ENCODE measurements around the gene CCR8.
A peak's percentile ranks its signal among the peaks of the same experiment; 100 is the strongest.

The CCR8 gene, protein sequence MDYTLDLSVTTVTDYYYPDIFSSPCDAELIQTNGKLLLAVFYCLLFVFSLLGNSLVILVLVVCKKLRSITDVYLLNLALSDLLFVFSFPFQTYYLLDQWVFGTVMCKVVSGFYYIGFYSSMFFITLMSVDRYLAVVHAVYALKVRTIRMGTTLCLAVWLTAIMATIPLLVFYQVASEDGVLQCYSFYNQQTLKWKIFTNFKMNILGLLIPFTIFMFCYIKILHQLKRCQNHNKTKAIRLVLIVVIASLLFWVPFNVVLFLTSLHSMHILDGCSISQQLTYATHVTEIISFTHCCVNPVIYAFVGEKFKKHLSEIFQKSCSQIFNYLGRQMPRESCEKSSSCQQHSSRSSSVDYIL

DNA sequence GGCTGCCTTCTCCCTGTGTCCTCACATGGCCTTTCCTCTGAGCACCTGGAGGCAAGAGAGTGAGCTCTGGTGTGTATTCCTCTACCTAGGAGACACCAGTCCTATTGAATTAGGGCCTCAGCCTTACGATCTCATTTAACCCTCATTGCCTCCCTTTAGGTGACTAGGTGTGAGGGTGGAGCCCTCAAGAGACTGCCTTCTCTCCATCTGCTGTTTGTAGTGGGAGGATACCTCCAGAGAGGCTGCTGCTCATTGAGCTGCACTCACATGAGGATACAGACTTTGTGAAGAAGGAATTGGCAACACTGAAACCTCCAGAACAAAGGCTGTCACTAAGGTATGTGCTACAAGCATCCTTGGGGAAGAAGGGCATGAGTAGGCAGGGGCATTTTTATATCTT, at the start of gene CCR8:
CCR8 (plus strand) TSS at position 217 of the 400 bp plus-strand sequence. CDS start 2,623 bp downstream, outside the sequence.
- no peak for DNase-seq

DNA sequence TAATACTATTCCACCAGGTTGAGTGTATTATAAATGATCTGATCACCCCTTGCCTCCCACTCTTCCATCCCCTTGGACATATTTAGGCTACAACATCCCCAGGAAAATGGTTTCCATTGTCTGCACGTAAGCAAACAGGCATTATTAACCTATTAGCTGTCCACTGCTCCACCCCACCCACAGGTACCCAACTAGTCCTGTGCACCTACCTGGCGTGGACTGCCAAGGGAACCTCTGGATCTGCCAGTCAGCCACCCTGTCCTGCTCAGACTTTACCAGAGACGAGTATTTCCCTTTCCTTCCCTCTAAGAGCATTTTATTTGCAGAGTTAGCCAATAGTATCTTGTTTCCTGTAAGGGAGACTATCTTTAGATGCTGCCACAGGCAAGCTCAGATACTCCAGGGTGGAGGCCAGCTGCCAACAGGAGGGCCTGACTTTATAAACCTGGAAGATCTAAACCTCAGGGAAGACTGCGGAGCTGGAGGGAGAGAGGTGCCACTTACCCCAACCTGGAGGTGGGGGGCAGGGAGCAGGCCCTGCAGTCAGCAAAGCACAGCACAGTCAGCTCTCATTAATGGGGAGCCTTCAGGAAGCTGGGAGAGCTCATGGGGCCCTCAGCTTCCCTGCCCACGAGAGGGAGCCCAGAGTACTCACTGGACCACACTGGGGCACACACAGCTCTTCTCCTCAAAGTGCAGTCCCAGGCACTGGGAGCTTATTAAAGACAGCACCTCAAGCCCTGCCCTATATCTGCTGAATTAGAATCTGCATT, 49.6 kb upstream of the CCR8 start, which contains the start of gene CX3CR1:
CX3CR1 (minus strand) TSS at position 292 of the 773 bp plus-strand sequence. CDS start 13,527 bp downstream, outside the sequence.
- DNase-seq: no peak

DNA sequence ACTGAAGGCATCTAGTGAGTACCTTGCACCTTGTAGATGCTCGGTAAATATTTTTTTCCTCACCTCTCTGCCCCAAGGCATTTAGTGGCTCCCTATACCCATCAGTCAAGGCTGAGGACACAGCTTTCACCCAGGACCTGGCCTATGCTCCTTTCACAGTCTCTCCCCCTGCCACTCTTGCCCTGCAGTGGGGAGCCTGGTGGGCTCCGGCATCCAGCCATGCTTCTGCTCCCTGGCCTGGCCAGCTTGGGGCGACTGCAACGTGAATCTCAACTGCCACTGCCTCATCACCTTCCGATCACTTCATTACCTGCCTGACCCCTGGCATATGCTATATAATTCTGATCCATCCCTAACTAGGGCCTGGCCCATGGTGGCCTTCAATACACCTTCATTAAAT, 48.9 kb upstream of the CCR8 start:
- no peak for DNase-seq

DNA sequence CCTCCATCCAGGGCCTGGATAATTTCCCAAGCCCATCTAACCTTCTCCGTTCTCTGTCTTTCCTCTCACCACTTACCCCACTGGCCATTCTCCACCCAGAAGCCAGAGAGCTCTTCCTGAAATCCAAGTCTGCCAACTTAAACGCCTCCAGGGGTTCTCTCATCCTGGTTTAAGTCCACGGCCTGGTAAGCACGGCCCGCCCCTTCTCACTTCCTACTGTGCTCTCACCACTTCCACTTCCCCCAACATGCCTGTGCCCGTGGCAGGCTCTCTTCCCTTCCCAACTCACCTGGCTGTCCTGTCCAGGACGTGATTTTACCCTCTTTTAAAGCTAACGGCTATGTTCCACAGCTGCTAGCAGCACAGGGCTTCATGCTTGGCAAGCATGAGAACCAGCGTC, 48.0 kb upstream of the CCR8 start:
- no peak for DNase-seq

DNA sequence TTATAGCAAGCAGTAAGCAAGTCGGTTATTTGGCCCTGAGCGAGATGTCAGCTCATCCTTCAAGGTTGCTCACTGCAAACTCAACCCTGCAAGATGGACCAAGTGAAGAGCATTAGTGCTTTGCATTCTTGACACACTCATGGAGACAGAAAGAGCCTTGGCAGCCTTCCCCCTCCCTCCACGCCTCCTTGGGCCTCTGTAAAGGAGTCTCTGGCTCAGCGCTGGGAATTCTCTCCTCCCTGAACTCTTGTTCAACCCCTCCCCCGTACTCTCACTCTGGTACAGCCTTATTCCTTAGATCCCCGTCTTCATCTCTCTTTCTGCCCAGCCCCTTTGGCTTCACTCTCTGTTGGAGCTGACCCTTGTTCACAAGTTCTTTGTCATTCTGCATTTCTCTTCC, 47.5 kb upstream of the CCR8 start:
- no peak for DNase-seq

DNA sequence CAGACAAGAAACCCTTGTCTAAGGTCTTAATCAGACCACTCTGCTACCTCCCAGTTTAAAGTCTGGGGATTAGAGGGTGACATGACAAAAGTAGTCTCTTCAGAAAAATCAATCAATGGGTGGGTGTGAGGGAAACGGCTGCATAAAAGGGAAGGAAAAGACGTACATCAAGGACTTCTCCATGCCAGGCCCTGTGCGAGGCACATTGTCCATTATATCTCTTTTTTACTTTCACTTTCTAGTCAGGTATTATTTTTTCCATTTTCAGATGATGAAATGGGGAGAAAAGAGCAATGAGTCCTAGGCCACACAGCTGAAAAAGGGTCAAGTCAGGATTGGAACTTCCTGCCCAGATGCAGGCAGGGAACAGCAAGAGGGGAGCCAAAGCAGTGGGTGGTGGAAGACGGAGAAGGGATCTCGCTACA, 45.0 kb upstream of the CCR8 start:
- no peak for DNase-seq

DNA sequence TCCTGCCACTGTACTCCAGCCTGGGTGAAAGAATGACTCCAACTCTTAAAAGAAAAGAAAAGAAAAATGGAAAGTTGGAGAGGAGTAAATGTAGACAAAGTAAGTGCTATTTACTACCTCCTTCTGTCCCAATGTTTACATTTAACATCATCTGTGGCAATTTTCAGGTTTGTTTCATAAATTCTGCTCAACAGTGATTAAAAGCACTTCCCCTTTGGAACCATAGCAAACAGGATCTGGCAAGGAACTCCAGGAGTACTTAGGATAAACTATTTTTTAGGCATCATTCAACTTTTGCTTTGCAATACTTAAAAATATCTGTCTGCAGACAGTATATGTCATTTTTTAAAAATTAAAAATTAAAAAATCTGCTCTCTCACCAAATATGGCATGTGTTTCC, 44.2 kb upstream of the CCR8 start:
- DNase-seq: no peak

DNA sequence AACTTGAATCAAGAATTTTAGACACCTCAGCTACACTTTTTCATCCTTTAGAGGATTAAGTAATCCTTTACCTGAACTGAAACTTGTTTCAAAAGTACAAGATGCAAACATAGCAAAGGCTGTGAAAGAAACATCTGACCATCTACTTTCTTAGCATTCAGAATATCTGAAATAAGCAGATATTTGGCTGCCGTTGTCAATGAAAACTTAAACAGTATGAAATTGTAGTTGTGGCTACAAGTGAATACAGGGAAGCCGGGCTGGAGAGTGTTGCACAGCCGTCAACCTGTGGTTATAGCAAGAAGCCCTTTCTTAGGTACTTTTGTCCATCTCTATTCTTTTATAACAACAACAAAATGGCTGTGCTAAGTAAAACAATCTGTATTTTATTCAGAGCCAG, 42.7 kb upstream of the CCR8 start:
- no peak for DNase-seq

DNA sequence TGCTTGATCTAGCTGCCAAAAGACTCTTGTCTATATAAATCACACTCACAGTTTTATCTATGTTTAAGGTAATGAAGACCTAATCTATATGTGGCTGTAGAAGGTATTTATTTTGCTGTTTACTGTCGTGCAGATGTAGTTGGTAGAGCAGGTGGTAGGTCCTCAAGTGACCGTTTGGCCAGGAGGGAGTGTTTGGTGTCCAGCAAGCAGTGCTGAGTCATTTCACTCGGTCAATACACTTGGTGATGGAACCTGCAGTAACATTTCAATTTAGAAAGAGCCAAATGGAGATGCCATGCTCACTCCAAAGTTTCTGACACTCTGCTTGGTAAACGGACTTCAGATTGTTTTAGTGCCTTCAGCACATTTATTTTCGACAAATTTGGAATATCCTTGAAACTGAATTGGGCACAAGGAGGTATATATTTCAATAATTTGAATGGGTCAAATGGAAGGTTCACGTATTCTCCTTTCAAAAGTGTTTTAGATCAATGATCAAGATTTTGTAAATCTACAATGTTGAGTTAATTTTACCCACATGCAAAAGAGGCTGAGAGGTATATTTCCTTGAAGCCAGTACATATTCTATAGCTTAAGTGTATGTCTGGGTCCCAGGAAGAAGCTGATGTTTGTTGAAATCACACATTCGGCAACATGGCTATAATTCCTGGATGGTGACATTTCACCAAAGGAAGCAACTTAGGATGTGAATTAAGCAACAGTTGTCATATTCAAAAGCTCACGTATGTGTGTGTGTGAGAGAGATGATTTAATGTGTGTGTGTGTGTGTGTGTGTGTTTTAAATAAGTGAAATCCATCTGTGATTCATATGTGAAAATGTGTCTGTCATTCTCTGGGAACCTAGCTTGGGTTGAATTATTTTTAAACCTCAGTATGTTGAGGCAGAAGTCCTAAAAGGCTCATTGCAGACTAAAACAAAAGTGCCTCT, 42.0 kb upstream of the CCR8 start:
- DNase-seq: no peak

DNA sequence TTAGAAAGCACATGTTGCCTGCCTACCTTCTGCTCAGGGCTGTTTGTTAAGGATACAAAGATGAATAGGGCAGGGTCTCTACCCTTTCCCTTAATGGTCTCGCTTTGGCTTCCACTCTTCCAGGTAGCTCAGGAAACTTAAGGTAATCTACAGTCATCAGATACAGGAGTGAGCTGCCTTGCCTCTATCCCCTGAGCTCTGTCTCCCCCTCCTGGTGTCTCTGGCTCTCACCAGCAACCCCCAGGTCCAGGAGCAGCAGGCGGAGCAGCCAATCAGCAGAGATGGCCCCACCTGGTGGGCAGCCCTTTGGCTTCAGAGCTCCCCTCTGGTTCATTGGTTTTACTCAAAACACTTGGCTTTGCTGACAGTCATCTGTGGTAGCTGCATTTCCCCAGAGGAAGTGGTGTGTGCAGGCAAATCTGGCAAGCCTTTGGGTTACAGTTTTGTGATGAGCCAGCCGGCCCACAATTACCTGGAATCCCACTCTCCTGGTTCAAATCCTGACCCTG, 41.2 kb upstream of the CCR8 start:
- no peak for DNase-seq

DNA sequence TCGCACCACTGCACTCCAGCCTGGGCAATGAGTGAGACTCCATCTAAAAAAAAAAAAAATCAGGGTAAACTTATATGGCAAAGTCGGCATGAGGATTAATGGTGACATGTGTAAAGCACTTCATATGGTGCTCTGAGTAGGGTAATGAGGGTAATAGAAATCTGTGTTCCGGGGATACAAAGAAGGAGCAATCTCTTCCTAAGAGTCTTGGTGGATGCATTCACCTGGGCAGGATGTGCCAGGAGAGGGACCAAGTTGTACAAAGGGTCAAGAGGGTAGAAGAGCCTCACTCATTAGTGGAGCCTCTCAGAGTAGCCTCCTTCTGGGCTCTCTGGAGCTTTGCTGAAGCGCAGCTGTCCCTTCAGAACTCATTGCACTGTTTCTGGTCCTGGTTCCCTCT, 40.4 kb upstream of the CCR8 start:
- no peak for DNase-seq

DNA sequence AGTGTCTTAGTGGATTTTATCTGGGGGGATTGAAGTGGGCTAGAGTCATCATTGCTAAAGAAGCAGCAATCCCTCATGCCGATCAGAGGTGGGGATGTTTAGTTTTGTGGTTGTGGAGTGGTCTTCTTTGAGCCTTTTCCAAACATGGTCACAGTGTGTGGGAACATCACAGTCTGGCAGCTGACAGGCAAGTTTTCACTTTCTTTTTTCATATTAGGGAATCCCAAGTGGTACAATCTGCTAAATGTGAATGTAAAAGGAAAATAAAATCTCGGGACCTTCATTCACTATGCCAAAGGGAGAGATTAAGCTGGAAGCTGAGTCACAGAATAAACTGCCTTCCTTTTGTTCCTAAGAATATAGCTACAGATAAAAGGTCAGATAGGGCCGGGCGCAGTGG, 39.3 kb upstream of the CCR8 start:
- DNase-seq: no peak

DNA sequence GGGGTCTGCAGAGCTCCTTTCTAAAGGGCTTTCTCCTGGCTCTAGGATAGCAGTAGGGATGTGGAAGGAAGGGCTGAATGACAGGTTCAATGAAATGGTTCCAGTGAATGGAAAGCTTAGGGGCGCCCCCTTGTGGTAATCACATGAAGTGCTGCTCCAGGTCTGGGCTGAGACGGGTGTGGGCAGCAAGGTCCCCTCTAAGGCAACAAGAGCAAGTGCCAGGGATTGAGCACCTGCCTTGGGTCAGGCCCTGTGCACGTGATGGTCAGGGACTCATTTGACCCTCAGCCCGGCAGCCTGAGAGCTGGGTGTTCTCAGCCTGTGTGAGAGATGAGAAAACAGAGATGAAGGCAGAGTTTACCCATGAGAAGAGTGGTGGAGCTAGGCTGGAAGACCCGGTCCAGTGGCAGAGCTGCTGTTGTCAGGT, 37.6 kb upstream of the CCR8 start:
- peak; percentile 20 for DNase-seq

DNA sequence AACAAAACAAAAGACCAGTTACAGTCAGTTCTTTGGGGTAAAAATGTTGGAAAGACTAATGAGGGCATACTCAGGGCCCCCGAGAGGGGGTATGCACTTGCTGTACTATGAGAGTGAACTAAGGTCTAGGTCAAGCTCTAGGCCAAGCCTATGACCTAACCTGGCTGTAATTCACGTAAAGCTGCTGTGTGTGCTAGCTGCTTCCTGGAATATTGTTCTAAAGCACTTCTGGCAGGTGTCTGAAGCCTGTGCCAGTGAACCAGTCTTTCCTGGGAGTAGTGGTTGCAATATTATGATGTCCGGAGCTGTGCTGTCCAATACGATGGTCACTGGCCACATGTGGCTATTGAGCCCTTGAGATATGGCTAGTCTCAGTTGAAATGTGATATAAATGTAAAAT, 36.5 kb upstream of the CCR8 start:
- DNase-seq: no peak

DNA sequence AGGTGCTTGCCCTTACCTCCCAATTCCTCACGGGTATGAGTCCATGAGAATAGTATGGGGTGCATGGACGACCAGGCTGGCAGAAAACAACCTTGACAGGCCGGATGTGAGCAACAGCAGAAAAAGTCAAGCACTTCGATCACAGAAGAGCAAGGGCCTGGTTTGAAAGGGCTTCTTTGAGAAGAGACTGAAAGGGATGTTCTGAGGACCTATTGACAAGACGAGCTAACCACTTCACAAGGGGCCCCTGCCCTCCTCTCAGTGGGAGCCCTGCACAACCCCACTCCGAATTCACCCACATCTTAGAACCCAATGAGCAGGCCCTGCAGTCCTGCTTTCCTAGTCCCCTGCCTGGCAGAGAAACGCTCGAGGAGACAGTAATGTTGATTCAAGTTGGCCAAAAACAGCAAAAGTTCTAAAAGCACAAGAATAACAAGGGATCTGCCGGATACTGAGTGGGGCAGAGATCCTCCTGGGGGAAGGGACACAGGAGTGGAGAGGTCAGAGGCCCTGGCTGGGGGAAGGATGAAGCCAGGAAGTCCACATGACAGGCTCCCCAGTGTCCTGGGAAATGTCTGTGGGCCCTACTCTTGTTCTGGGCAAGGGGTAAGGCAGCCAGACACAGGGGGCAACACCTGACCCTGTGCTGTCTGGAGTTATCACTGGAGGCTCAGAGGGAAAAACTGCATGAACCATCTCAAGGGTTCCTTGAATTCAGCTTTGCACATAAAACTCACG, 34.9 kb upstream of the CCR8 start:
- DNase-seq: no peak

DNA sequence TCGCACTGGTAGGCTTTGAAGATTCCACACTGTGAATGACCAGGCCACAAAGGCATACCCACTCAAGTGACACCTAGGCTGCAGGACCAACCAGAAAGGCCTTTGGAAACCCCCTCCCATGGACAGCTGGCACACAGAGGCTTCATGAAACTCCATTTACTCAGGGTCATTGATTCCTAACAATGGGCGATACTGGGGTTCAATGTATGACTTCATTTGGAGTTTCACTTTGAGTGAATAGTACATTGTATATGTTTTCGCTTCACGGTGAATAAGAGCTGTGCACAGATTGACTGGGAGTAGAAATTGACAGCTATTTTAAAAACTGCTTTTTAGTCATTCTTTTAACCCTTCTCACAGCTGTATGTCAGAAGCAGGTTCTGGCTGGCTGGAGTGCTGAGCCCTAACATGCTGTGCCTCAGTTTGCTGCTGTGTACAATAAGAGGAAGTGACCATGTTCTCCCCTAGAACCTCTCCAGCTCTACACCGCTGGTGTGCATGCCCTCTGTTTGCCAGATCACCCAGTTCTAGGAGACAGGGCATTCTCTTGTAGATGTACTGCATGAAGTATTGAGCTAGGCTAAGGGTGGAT, 34.2 kb upstream of the CCR8 start:
- DNase-seq: no peak

DNA sequence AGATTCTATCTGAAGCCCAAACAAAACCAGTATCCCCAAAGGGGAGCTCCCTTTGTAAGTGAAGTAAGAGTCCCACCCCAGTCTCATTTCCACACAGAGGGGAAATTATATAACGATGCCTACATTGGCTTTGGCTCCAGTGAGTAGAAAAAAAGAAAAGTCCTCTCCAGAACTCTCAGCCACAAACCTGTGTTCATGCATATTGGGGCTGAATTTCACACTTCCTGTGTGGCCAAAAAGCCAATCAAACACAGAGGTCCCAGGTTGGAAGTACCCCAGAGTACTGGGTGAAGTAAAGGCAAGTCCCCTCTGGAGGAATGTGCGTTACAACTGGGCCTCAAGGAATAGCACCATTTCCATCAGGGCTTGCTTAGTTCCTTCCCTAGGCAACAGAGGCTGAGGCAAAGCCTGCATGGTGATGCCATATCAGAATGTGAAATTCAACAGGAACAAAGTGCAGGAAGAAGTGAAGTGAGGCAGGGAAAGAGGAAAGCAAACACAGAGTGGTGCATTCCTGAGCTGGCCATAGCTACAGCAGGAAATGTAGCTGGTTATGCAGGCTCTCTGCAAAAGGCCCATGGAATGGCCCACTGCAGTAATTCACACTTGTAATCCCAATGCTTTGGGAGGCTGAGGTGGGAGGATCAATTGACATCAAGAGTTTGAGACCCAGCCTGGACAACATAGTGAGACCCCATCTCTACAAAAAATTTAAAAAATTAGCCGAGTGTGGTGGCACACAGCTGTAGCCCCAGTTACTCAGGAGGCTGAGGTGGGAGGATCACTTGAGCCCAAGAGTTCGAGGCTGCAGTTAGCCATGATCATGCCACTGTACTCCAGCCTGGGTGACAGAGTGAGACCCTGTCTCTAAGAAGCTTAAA, 33.1 kb upstream of the CCR8 start:
- DNase-seq: no peak

DNA sequence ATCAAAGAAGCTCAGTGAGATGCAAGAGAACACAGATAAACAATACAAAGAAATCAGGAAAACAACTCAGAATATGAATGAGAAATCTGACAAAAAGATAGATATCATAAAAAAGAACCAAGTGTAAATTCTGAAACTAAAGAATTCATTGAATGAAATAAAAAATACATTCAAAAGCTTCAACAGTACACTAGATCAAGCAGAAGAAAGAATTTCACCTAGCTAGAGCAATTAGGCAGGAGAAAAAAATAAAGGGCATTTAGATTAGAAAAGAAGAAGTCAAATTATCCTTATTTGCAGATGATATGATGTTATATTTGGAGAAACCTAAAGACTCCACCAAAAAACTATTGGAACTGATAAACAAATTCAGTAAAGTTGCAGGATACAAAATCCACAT, 30.2 kb upstream of the CCR8 start:
- no peak for DNase-seq

DNA sequence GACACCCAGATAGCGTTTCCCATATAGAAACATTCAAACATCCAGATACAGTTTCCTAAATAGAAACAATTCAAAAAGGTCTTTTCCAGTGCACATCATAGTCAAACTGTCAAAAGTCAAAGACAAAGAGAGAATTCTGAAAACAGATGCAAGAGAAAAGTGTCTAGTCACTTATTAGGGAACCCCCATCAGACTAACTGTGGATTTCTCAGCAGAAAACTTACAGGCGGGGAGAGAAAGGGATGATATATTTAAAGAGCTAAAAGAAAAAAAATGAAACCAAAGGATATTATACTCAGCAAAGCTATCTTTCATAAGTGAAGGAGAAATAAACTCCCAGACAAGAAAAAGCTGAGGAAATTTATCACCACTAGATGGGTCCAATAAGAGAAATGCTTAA, 27.3 kb upstream of the CCR8 start:
- DNase-seq: no peak

DNA sequence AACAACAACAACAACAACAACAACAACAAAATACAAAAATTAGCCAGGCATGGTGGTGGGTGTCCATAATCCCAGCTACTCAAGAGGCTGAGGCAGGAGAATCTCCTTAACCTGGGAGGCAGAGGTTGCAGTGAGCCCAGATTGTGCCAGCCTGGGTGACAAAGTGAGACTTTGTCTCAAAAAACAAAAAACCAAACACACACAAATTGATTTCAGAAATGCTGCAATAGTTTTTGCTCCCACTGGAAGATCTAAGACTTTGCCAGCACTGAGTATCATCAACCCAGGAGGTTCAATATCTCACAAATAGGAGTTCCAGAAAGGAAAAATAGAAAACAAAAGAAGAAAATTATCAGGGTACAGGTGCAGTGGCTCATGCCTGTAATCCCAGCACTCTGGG, 16.2 kb upstream of the CCR8 start:
- DNase-seq: no peak

DNA sequence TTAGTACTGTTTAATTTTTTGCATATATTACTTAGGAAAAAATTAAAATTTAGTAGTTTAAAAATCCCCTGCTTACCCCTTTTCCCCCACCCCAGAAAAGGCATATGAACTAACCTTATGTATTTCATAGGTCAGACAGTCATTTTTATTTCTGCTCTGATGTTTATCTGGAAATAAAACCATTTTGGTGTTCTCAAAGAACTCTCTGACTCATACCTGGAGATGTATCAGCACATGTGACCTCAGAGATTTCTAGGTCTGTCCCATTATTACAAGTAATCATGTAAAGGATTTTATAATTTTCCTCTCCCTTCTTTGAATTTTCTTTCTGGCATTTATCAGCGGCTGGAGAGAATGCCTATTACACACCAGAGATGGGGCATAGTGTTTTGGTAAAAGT, 14.1 kb upstream of the CCR8 start:
- no peak for DNase-seq

Measured in NCI-H1048 (cell line).